Upper lobe of right lung (tissue), 1 donor: ENCODE data around the gene DMAP1. TPM values are rescaled to one million over a fixed set of nuclear protein-coding genes. Genes with fewer than 3 reads are reported as not detected.

Experiments used
- ATAC-seq: fragments of 200-7000 bp; cut with Tn5 transposase; one replicate; pipeline ENCODE4 v1.9.1; 2020; ENCODE audit warnings: mild to moderate bottlenecking, moderate library complexity
- DNase-seq: peaks from one replicate; pipeline ENCODE4 v3.0.0-alpha.2; 2020
- H3K27ac ChIP-seq: fragments of 200-600 bp; one replicate; pipeline ENCODE4 v1.8.0; 2022
- H3K27me3 ChIP-seq: fragments of 200-600 bp; one replicate; pipeline ENCODE4 v1.8.0; 2022; ENCODE audit warnings: mild to moderate bottlenecking
- H3K36me3 ChIP-seq: fragments of 200-600 bp; one replicate; pipeline ENCODE4 v1.8.0; 2022
- H3K4me1 ChIP-seq: fragments of 200-600 bp; one replicate; pipeline ENCODE4 v1.8.0; 2022
- H3K4me3 ChIP-seq: fragments of 200-600 bp; one replicate; pipeline ENCODE4 v1.8.0; 2022; ENCODE audit warnings: mild to moderate bottlenecking
- H3K9me3 ChIP-seq: fragments of 200-600 bp; one replicate; pipeline ENCODE4 v1.8.0; 2022
- CTCF ChIP-seq: fragments of 200-600 bp; IDR thresholded peaks from one replicate; pipeline ENCODE4 v1.8.0; 2022; ENCODE audit warnings: antibody characterized with exemption
- intact Hi-C: fragments of 100-400 bp; cut with DNase I; formaldehyde crosslinking; loops from one replicate; pipeline ENCODE4 v1.11.0; 2022
- total RNA-seq: library from RNA; stranded (reverse); fragmentation: NEBNext Ultra II Directional; extraction: Animal tissue kit (Norgen Biotek cat#: 25700); gene quantifications from one replicate; pipeline ENCODE4 v1.2.1, GENCODE V29; 2021
- donor health status: DM: no; HTN: yes; CAD: no; lungs with severe emphysema.

The DMAP1 gene
- total RNA-seq, 1 donor from 2014 or later, result 34.0 TPM

GRCh38 chr1:44251486-44251885 lies 38.2 kb downstream of the DMAP1 start:
- H3K4me1 ChIP-seq, result no peaks in the 10 kb centered on the region

GRCh38 chr1:44251989-44252671 lies 38.9 kb downstream of the DMAP1 start:
- Histone ChIP-seq H3K4me1 (no peaks in the 10 kb centered on the region), H3K27ac (no peak overlapping the region), H3K36me3 (no peaks in the 10 kb centered on the region), H3K9me3 (no peaks in the 10 kb centered on the region), H3K4me3 (no peak overlapping the region), H3K27me3 (no peaks in the 10 kb centered on the region)
- intact Hi-C loops, result no loop called here
- ATAC-seq (no peak), DNase-seq (no peak)
- no peak for TF ChIP-seq CTCF

More at GRCh38 chr1:44251486-44251885, 38.2 kb downstream of the DMAP1 start:
- H3K36me3 ChIP-seq, result no peaks in the 10 kb centered on the region
- no peaks in the 10 kb centered on the region for H3K27me3 ChIP-seq
- ATAC-seq (no peak), DNase-seq (no peak)
- TF ChIP-seq CTCF, result no peak
- no peaks in the 10 kb centered on the region for H3K9me3 ChIP-seq
- intact Hi-C loops, result no loop called here
- H3K4me3 ChIP-seq, result no peak overlapping the region
- H3K27ac ChIP-seq, result no peak overlapping the region

- Histone ChIP-seq H3K4me1 (no peaks in the 10 kb centered on the region), H3K4me3 (no peak overlapping the region), H3K9me3 (no peaks in the 10 kb centered on the region), H3K27me3 (no peaks in the 10 kb centered on the region), H3K36me3 (no peaks in the 10 kb centered on the region), H3K27ac (no peak overlapping the region)
- ATAC-seq, result no peak
- TF ChIP-seq CTCF, result no peak
- intact Hi-C loops, result no loop called here
- DNase-seq, result no peak
These were observed 41.2 kb downstream of the DMAP1 start for GRCh38 chr1:44254392-44254910.

GRCh38 chr1:44256762-44257554 lies 43.7 kb downstream of the DMAP1 start:
- no peaks in the 10 kb centered on the region for H3K9me3 ChIP-seq
- no peak overlapping the region for H3K4me3 ChIP-seq
- intact Hi-C loops, result no loop called here
- H3K27me3 ChIP-seq, result no peaks in the 10 kb centered on the region
- no peak for TF ChIP-seq CTCF
- no peak overlapping the region for H3K27ac ChIP-seq
- no peaks in the 10 kb centered on the region for H3K36me3 ChIP-seq
- DNase-seq (no peak), ATAC-seq (no peak)
- peaks cover 2% of the 10 kb centered on the region for H3K4me1 ChIP-seq

GRCh38 chr1:44259090-44259489 lies 45.8 kb downstream of the DMAP1 start:
- H3K36me3 ChIP-seq, result no peaks in the 10 kb centered on the region
- no peak for TF ChIP-seq CTCF
- H3K4me3 ChIP-seq, result no peak overlapping the region
- no peaks in the 10 kb centered on the region for H3K27me3 ChIP-seq
- intact Hi-C loops, result no loop called here
- DNase-seq, result no peak
- ATAC-seq, result no peak
- no peak overlapping the region for H3K27ac ChIP-seq
- no peaks in the 10 kb centered on the region for H3K9me3 ChIP-seq
- H3K4me1 ChIP-seq, result peaks cover 14% of the 10 kb centered on the region
